ENCODE results near the gene VPS13A. TPM values are rescaled to one million over a fixed set of nuclear protein-coding genes. Genes with fewer than 3 reads are reported as not detected.

Gene VPS13A
- total RNA-seq, 4 donors from 2014 or later: 33.4 to 47.8 (median 40.7) TPM

DNA sequence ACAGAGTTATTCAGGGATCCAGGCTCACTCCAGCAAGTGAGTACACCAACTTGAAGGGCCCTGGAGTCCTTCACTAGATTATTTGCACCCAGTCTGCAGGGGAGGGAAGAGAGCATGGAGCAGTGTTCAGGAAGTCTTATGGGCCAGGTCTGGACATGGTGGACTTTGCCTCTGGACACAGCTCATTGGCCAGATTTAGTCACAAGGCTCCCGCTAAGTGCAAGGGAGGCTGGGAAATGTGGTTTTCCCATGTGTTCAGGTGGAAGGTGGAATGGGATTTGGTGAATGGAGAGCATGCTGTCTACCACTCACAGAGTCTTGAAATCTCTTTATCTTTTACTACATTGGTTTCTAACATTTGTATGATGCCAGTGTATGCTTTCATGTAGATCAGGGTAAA, 270.3 kb downstream of the VPS13A start:
- no peak overlapping the region for H3K4me3 ChIP-seq
- H3K27ac ChIP-seq (replicated peaks in 1 of 4): no peak overlapping the region
- intact Hi-C loops (cut with DNase I): no loop called here
- H3K4me1 ChIP-seq: no peaks in the 10 kb centered on the region
- peaks cover 0 to 7% (median 0%) of the 10 kb centered on the region in 4 donors for H3K9me3 ChIP-seq
- no peaks in the 10 kb centered on the region for H3K36me3 ChIP-seq
- H3K27me3 ChIP-seq: no peaks in the 10 kb centered on the region
- TF ChIP-seq POLR2AphosphoS5 (IDR thresholded peaks at IDR 0.05): no peak
- TF ChIP-seq POLR2A (IDR thresholded peaks at IDR 0.05; ENCODE audit: low read depth): no peak
- TF ChIP-seq, protein P1, sequence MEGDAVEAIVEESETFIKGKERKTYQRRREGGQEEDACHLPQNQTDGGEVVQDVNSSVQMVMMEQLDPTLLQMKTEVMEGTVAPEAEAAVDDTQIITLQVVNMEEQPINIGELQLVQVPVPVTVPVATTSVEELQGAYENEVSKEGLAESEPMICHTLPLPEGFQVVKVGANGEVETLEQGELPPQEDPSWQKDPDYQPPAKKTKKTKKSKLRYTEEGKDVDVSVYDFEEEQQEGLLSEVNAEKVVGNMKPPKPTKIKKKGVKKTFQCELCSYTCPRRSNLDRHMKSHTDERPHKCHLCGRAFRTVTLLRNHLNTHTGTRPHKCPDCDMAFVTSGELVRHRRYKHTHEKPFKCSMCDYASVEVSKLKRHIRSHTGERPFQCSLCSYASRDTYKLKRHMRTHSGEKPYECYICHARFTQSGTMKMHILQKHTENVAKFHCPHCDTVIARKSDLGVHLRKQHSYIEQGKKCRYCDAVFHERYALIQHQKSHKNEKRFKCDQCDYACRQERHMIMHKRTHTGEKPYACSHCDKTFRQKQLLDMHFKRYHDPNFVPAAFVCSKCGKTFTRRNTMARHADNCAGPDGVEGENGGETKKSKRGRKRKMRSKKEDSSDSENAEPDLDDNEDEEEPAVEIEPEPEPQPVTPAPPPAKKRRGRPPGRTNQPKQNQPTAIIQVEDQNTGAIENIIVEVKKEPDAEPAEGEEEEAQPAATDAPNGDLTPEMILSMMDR (IDR thresholded peaks at IDR 0.05): no peak
- no peak for TF ChIP-seq EP300 (IDR thresholded peaks at IDR 0.05)
- DNase-seq (ENCODE audit: extremely low spot score): no peak
- WGBS: 100% methylated on average over 1 of the region's 1 CpG

DNA sequence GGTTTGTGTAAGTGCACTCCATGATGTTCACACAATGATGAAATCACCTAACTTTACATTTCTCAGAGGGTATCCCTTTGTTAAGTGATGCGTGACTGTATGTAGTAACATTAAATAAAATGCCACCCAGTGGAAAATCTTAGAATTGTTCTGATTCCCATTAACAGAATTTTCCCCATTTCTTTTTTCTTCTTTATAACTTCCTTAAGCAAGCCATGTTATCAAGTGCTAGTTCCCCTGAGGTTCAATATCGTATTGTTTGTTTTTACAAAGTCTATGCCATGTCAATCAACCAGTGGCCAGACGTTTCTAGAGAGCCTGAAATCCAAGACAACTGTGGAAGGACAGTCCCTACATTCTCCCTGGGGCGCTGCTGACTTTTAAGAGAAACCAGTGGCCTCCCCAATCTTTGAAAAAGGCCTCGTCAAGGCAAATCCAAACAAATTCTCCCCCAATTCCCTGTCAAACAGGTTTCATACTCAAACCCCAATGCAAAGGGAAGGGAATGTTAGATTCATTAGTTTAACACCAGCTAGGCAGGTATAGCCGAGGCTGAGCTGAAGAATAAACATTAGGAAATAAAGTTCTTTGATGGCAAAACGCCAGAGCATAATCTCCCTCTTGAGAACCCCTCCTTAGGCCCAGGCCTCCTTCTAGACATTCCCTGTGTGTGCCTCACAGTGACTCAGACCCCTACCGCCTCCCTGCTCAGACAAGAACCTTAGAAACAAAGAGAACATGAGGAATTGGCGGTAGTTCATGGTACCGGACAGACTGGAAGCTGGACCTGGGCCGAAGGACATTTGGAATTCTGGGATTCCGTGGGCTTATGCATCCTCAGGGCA, 272.1 kb downstream of the VPS13A start:
- Histone ChIP-seq H3K27me3 (no peaks in the 10 kb centered on the region), H3K27ac (replicated peaks in 1 of 4) (no peak overlapping the region), H3K9me3 (peaks cover 0 to 7% (median 0%) of the 10 kb centered on the region in 4 donors), H3K36me3 (no peaks in the 10 kb centered on the region), H3K4me3 (no peak overlapping the region), H3K4me1 (no peaks in the 10 kb centered on the region)
- 83% methylated on average over 12 of the region's 12 CpGs for WGBS
- TF ChIP-seq EP300 (IDR thresholded peaks at IDR 0.05): no peak
- TF ChIP-seq, protein P1 (IDR thresholded peaks at IDR 0.05): no peak
- no peak for TF ChIP-seq POLR2AphosphoS5 (IDR thresholded peaks at IDR 0.05)
- TF ChIP-seq POLR2A (IDR thresholded peaks at IDR 0.05; ENCODE audit: low read depth): no peak
- DNase-seq (ENCODE audit: extremely low spot score): no peak
- intact Hi-C loops (cut with DNase I): no loop called here

DNA sequence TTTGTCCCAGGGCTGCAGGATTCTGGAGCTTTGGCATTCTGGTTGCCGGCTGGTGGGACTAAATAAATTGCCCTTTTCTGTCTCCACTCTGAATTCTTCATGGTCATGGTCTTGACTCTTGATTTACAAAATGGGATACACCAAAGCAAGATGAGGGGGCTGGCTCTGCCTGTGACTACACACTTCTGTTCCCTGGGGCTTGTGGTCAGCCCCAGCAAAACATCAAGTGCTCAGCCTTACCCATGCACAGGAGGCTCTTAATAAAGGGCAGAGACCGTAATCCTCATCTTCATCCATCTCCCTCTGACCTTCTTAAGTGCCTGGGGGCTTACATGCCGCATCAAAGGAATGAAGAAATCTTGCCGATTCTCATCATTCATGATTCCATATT, 272.7 kb downstream of the VPS13A start:
- Histone ChIP-seq H3K27me3 (no peaks in the 10 kb centered on the region), H3K27ac (replicated peaks in 1 of 4) (no peak overlapping the region), H3K9me3 (peaks cover 0 to 7% (median 0%) of the 10 kb centered on the region in 4 donors), H3K4me1 (no peaks in the 10 kb centered on the region), H3K4me3 (no peak overlapping the region), H3K36me3 (no peaks in the 10 kb centered on the region)
- intact Hi-C loops (cut with DNase I): no loop called here
- 96% methylated on average over 4 of the region's 4 CpGs for whole genome bisulfite sequencing
- TF ChIP-seq, protein P1 (IDR thresholded peaks at IDR 0.05): no peak
- TF ChIP-seq EP300 (IDR thresholded peaks at IDR 0.05) (no peak), POLR2A (IDR thresholded peaks at IDR 0.05; ENCODE audit: low read depth) (no peak), POLR2AphosphoS5 (IDR thresholded peaks at IDR 0.05) (no peak)
- no peak for DNase-seq (ENCODE audit: extremely low spot score)

DNA sequence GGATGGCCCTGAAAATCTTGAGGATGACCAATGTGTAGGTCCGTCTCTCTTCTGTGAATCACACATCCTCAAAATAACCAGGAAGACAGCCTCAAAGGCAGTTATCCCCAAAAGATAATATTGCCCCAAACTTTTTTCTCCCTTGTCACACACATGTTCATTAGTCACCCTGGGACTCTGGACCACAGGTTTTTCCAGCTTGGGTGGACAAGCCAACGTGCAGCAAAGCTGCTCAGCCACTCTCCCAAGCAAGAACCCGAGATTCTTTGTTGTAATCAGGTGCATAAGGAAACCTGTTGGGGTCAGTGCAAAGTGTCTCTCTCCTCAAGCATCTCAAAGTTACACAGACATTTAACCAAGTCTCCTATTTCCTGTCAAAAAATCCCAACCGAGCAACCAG, 274.2 kb downstream of the VPS13A start:
- intact Hi-C loops (cut with DNase I): no loop called here

More for the DNA sequence above, 274.2 kb downstream of the VPS13A start:
- H3K4me1 ChIP-seq: no peaks in the 10 kb centered on the region
- H3K27me3 ChIP-seq: no peaks in the 10 kb centered on the region
- TF ChIP-seq, protein P1 (IDR thresholded peaks at IDR 0.05): no peak
- TF ChIP-seq POLR2AphosphoS5 (IDR thresholded peaks at IDR 0.05) (no peak), POLR2A (IDR thresholded peaks at IDR 0.05; ENCODE audit: low read depth) (no peak), EP300 (IDR thresholded peaks at IDR 0.05) (no peak)
- no peak overlapping the region for H3K27ac ChIP-seq (replicated peaks in 1 of 4)
- peaks cover 0 to 7% (median 0%) of the 10 kb centered on the region in 4 donors for H3K9me3 ChIP-seq
- 91% methylated on average over 4 of the region's 4 CpGs for WGBS
- H3K4me3 ChIP-seq: no peak overlapping the region
- no peak for DNase-seq (ENCODE audit: extremely low spot score)
- H3K36me3 ChIP-seq: no peaks in the 10 kb centered on the region

Data from esophagus muscularis mucosa (tissue), 4 donors.